ENCODE data around the gene PATL1. TPM values are rescaled to one million over a fixed set of nuclear protein-coding genes. Genes with fewer than 3 reads are reported as not detected.
A peak's percentile ranks its signal among the peaks of the same experiment; 100 is the strongest.

Gene PATL1
- total RNA-seq, 4 donors from 2014 or later: 17.4 to 21.7 (median 18.5) TPM

GRCh38 chr11:59669611-59670009, 773 bp upstream of the PATL1 start:
- H3K4me3 ChIP-seq (ENCODE audit: low read depth, poor library complexity, severe bottlenecking): peak overlapping the region; percentile 41
- WGBS, 2 donors: 3% methylated on average over 17 to 22 of the region's 22 CpGs
- DNase-seq (ENCODE audit: low spot score in 2 of 2): peak; percentile 31 to 89
- TF ChIP-seq, protein P1, sequence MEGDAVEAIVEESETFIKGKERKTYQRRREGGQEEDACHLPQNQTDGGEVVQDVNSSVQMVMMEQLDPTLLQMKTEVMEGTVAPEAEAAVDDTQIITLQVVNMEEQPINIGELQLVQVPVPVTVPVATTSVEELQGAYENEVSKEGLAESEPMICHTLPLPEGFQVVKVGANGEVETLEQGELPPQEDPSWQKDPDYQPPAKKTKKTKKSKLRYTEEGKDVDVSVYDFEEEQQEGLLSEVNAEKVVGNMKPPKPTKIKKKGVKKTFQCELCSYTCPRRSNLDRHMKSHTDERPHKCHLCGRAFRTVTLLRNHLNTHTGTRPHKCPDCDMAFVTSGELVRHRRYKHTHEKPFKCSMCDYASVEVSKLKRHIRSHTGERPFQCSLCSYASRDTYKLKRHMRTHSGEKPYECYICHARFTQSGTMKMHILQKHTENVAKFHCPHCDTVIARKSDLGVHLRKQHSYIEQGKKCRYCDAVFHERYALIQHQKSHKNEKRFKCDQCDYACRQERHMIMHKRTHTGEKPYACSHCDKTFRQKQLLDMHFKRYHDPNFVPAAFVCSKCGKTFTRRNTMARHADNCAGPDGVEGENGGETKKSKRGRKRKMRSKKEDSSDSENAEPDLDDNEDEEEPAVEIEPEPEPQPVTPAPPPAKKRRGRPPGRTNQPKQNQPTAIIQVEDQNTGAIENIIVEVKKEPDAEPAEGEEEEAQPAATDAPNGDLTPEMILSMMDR (IDR thresholded peaks at IDR 0.05): no peak
- no peak for TF ChIP-seq POLR2A (IDR thresholded peaks at IDR 0.05)
- intact Hi-C loops (cut with DNase I; ENCODE audit: low total_unique reads): loop anchor here (10.0 kb wide), 1 partner anchor 125 kb away; no protein-coding TSS in a partner anchor

- intact Hi-C loops (cut with DNase I; ENCODE audit: low total_unique reads): no loop called here
- no peak for TF ChIP-seq POLR2A (IDR thresholded peaks at IDR 0.05)
- TF ChIP-seq, protein P1 (IDR thresholded peaks at IDR 0.05): no peak
- peak overlapping the region; percentile 93 for H3K4me3 ChIP-seq (ENCODE audit: low read depth, poor library complexity, severe bottlenecking)
- DNase-seq (ENCODE audit: low spot score in 2 of 2): peak; percentile 60 to 94
- 0 to 1% methylated on average over 29 to 31 of the region's 39 CpGs for whole genome bisulfite sequencing, 2 donors
Measured at GRCh38 chr11:59668188-59668949, 468 bp downstream of the PATL1 start.

DNA sequence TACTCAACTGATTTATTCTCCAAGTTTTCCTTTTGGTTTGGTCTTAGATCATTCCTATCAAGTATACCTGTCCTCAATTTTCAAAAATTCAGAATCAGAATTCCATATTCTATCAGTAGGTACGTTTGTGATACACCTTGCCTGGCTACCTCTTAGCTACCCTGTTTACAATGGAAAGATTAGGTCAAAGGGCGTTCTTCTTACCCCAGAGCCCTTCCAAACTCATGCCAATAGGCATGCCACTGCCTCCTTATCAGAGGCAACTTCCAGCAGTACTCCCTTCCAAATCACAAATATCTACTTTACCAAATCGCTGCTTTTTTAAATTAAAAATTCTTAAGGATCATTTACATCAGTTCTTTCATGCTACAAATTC, 1.0 kb downstream of the PATL1 start:
- intact Hi-C loops (cut with DNase I; ENCODE audit: low total_unique reads): no loop called here
- peak overlapping the region; percentile 93 for H3K4me3 ChIP-seq (ENCODE audit: low read depth, poor library complexity, severe bottlenecking)
- DNase-seq (ENCODE audit: low spot score in 2 of 2): no peak
- 19 to 28% methylated on average over 3 of the region's 3 CpGs for WGBS, 2 donors
- no peak for TF ChIP-seq POLR2A (IDR thresholded peaks at IDR 0.05)
- TF ChIP-seq, protein P1 (IDR thresholded peaks at IDR 0.05): no peak

DNA sequence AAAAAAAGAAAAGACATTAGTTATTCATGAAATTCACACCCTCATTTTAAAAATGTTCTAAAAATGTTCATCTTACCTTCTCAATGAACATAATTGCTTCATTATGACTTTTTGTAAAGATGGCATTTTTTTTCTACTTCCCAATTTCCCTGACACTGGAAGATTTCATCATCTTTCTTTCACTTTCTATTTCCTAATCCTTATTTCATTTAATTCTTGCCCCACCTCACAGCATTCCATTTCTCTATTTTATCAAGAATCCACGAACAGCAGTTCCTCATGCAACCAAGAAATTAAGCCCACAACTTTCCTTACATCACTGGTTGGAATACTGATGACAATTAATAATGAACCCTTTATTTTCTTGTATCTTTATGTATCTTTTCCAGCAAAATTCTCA, 1.9 kb downstream of the PATL1 start:
- no peak for DNase-seq (ENCODE audit: low spot score in 2 of 2)
- no peak overlapping the region for H3K4me3 ChIP-seq (ENCODE audit: low read depth, poor library complexity, severe bottlenecking)
- intact Hi-C loops (cut with DNase I; ENCODE audit: low total_unique reads): no loop called here
- no peak for TF ChIP-seq POLR2A (IDR thresholded peaks at IDR 0.05)
- TF ChIP-seq, protein P1 (IDR thresholded peaks at IDR 0.05): no peak
- WGBS, 2 donors: 28 to 34% methylated on average over 1 of the region's 1 CpG

GRCh38 chr11:59660621-59661020, 8.2 kb downstream of the PATL1 start:
- H3K4me3 ChIP-seq (ENCODE audit: low read depth, poor library complexity, severe bottlenecking): no peak overlapping the region
- TF ChIP-seq POLR2A (IDR thresholded peaks at IDR 0.05): no peak
- TF ChIP-seq, protein P1 (IDR thresholded peaks at IDR 0.05): no peak
- WGBS, 2 donors: 76 to 83% methylated on average over 1 of the region's 1 CpG
- intact Hi-C loops (cut with DNase I; ENCODE audit: low total_unique reads): no loop called here
- no peak for DNase-seq (ENCODE audit: low spot score in 2 of 2)
